GM12864 (cell line): ENCODE data around the gene DKK2.

ENCODE experiments used
- DNase-seq: peaks from one replicate; pipeline ENCODE4 v3.0.0-alpha.2; 2011; ENCODE audit warnings: low read depth
- H3K4me3 ChIP-seq: 2 replicates; pipeline ENCODE4 v1.5.1; 2011; ENCODE audit warnings: mild to moderate bottlenecking, low read depth, low read length, control low read depth
- TF ChIP-seq, protein P1 (sequence below): IDR thresholded peaks from 2 replicates; pipeline ENCODE4 v1.5.1; 2011; ENCODE audit warnings: low read depth, mild to moderate bottlenecking, moderate library complexity, low read length, control low read depth, inconsistent platforms; ENCODE audit errors: missing control alignments

The DKK2 gene

DNA sequence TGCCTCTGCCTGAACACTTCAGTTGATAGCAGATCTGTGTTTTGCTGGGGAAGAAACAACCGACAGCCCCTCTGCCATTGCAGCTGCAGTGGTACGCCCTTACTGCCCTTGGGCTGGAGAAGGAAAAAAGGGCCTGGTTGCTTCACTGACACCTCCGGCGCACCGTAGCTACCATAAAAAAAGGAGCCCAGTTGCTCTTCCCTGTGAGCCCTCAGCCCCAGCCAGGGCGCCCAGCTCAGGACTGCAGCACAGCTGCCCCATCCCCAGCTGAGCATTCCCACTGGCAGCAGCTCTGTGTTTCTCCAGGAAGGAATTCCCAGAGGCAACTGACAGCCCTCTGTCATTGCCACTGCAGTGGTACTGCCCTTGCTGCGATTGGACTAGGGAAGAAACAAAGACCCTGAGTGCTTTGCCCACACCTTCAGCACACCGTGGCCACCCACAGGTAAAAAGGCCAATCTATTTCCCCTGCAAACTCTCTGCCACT lies 142.7 kb downstream of the DKK2 start:
- TF ChIP-seq, protein P1, sequence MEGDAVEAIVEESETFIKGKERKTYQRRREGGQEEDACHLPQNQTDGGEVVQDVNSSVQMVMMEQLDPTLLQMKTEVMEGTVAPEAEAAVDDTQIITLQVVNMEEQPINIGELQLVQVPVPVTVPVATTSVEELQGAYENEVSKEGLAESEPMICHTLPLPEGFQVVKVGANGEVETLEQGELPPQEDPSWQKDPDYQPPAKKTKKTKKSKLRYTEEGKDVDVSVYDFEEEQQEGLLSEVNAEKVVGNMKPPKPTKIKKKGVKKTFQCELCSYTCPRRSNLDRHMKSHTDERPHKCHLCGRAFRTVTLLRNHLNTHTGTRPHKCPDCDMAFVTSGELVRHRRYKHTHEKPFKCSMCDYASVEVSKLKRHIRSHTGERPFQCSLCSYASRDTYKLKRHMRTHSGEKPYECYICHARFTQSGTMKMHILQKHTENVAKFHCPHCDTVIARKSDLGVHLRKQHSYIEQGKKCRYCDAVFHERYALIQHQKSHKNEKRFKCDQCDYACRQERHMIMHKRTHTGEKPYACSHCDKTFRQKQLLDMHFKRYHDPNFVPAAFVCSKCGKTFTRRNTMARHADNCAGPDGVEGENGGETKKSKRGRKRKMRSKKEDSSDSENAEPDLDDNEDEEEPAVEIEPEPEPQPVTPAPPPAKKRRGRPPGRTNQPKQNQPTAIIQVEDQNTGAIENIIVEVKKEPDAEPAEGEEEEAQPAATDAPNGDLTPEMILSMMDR: no peak
- DNase-seq: no peak
- H3K4me3 ChIP-seq: no peak overlapping the region

- TF ChIP-seq, protein P1: no peak
- DNase-seq: no peak
- no peak overlapping the region for H3K4me3 ChIP-seq
Observed at GRCh38 chr4:106892786-106893185, 143.3 kb downstream of the DKK2 start.

GRCh38 chr4:106875340-106875739 lies 160.8 kb downstream of the DKK2 start:
- no peak for DNase-seq
- TF ChIP-seq, protein P1: no peak
- no peak overlapping the region for H3K4me3 ChIP-seq
